GM12878 (cell line): ENCODE data around the gene INTS14. TPM values are rescaled to one million over a fixed set of nuclear protein-coding genes. Genes with fewer than 3 reads are reported as not detected.

Experiments used
- ATAC-seq: fragments of 200-7000 bp; cut with Tn5 transposase; 3 replicates; pipeline ENCODE4 v1.9.1; 2020; ENCODE audit warnings: mild to moderate bottlenecking, moderate library complexity
- BruUV-seq: library from RNA; stranded (reverse); fragments of 400-500 nt; replicated peaks from 2 replicates; lab custom pipeline; 2021; lab: Mats Ljungman, UMichigan
- CTCF ChIA-PET: fragments of 300-600 bp; sonication (Branson Sonifier 250); formaldehyde crosslinking; extraction: SDS; loops from one replicate; lab custom pipeline; 2021; ENCODE audit warnings: inconsistent platforms; lab: Yijun Ruan, JAX
- POLR2A ChIA-PET: fragments of 350-600 bp; formaldehyde crosslinking; extraction: SDS; loops from one replicate; lab custom pipeline; 2021; ENCODE audit warnings: inconsistent platforms; lab: Charles Lee
- RAD21 ChIA-PET: fragments of 300-600 bp; sonication (Branson Sonifier 250); formaldehyde crosslinking; loops from one replicate; lab custom pipeline; 2023; ENCODE audit warnings: antibody characterized with exemption; ENCODE audit not compliant: unreplicated experiment; lab: Charles Lee
- SMC1A ChIA-PET: fragments of 300-600 bp; sonication (Branson Sonifier 250); formaldehyde crosslinking; loops from one replicate; lab custom pipeline; 2023; ENCODE audit not compliant: unreplicated experiment, uncharacterized antibody; lab: Charles Lee
- DNase-seq: peaks from one replicate; pipeline ENCODE4 v3.0.0-alpha.2; 2011; ENCODE audit warnings: low read depth, low spot score
- FAIRE-seq: peaks from 3 replicates; lab custom pipeline; 2011; peaks lifted over from hg19 to GRCh38; lab: Jason Lieb, UNC
- H2AFZ ChIP-seq: 2 replicates; pipeline ENCODE4 v1.6.0; 2011; ENCODE audit warnings: low read depth, low read length, control low read depth; ENCODE audit not compliant: control insufficient read depth
- H3K27ac ChIP-seq: 2 replicates; pipeline ENCODE4 v1.5.1; 2011; ENCODE audit warnings: control low read depth; ENCODE audit not compliant: control insufficient read depth, insufficient read depth
- H3K27me3 ChIP-seq, 2 experiments: replicated peaks in 1 of 2; 2 replicates each; pipeline versions ENCODE4 v1.6.0 to v1.6.1; 2011; ENCODE audit warnings: low read length in 1 of 2; ENCODE audit not compliant: control insufficient read depth in 2 of 2, insufficient read depth in 2 of 2
- H3K36me3 ChIP-seq, 2 experiments: 2 replicates each; pipeline ENCODE4 v1.5.1; 2011; ENCODE audit warnings: low read length in 1 of 2; ENCODE audit not compliant: control insufficient read depth in 2 of 2, insufficient read depth in 2 of 2
- H3K4me1 ChIP-seq: 2 replicates; pipeline ENCODE4 v1.6.1; 2011; ENCODE audit warnings: mild to moderate bottlenecking, low read length, moderate library complexity, mixed read lengths; ENCODE audit not compliant: control insufficient read depth, insufficient read depth
- H3K4me2 ChIP-seq: 2 replicates; pipeline ENCODE4 v1.6.0; 2011; ENCODE audit warnings: control low read depth; ENCODE audit not compliant: control insufficient read depth, insufficient read depth
- H3K4me3 ChIP-seq: fragments of 200-600 bp; sonication (generic); 2 replicates; pipeline ENCODE4 v1.5.1; 2016
- H3K79me2 ChIP-seq: 2 replicates; pipeline ENCODE4 v1.6.0; 2011; ENCODE audit warnings: low read length; ENCODE audit not compliant: control insufficient read depth, insufficient read depth
- H3K9ac ChIP-seq: 2 replicates; pipeline ENCODE4 v1.8.0; 2011; ENCODE audit warnings: low read length, control low read depth, mixed read lengths; ENCODE audit not compliant: control insufficient read depth, insufficient read depth
- H3K9me3 ChIP-seq: replicated peaks from 3 replicates; pipeline ENCODE4 v1.5.1; 2011; ENCODE audit warnings: mild to moderate bottlenecking, low read length; ENCODE audit not compliant: control insufficient read depth, insufficient read depth
- H4K20me1 ChIP-seq: 2 replicates; pipeline ENCODE4 v1.6.0; 2011; ENCODE audit not compliant: control insufficient read depth, insufficient read depth
- ESRRA ChIP-seq: IDR thresholded peaks from 2 replicates; pipeline ENCODE4 v1.6.1; 2012; ENCODE audit warnings: mild to moderate bottlenecking, low read length, improper control_type of control experiment
- FOS ChIP-seq: IDR thresholded peaks from 3 replicates; pipeline ENCODE4 v1.6.1; 2011; ENCODE audit warnings: borderline replicate concordance; ENCODE audit not compliant: insufficient read length; ENCODE audit errors: extremely low read depth
- GABPA ChIP-seq: IDR thresholded peaks from 2 replicates; pipeline ENCODE4 v1.6.1; 2014; ENCODE audit warnings: antibody characterized with exemption, low read depth, mild to moderate bottlenecking, inconsistent platforms
- GATAD2B ChIP-seq: fragments of 450-650 bp; conservative IDR thresholded peaks from 2 replicates; pipeline ENCODE4 v1.6.1; 2017; ENCODE audit warnings: low read depth, mild to moderate bottlenecking, moderate library complexity
- IKZF1 ChIP-seq: fragments of 450-650 bp; conservative IDR thresholded peaks from 2 replicates; pipeline ENCODE4 v1.6.1; 2017; ENCODE audit warnings: antibody characterized with exemption, mild to moderate bottlenecking
- KDM1A ChIP-seq: fragments of 200-600 bp; sonication (generic); IDR thresholded peaks from 2 replicates; pipeline ENCODE4 v1.6.1; 2016; ENCODE audit warnings: borderline replicate concordance
- MTA2 ChIP-seq: fragments of 450-650 bp; IDR thresholded peaks from 2 replicates; pipeline ENCODE4 v1.6.1; 2016; ENCODE audit warnings: low read depth, mild to moderate bottlenecking, moderate library complexity
- MYC ChIP-seq: IDR thresholded peaks from 2 replicates; pipeline ENCODE4 v1.6.1; 2011; ENCODE audit warnings: mild to moderate bottlenecking, low read length, moderate library complexity, inconsistent platforms; ENCODE audit not compliant: insufficient read depth, insufficient replicate concordance, insufficient read length, severe bottlenecking
- NFIC ChIP-seq: IDR thresholded peaks from 2 replicates; pipeline ENCODE4 v1.6.1; 2012; ENCODE audit warnings: low read depth, mild to moderate bottlenecking, inconsistent platforms, low read length, moderate library complexity
- WRNIP1 ChIP-seq: IDR thresholded peaks from 2 replicates; pipeline ENCODE4 v1.6.1; 2011; ENCODE audit warnings: low read depth, low read length, improper control_type of control experiment, borderline replicate concordance
- ZNF274 ChIP-seq: IDR thresholded peaks from one replicate; pipeline ENCODE4 v1.8.0; 2011; ENCODE audit not compliant: insufficient read length, insufficient read depth
- WGBS: methylation state at CpG from one replicate; pipeline ENCODE4 v1.1.6; 2016; ENCODE audit warnings: low lambda C conversion rate; ENCODE audit not compliant: insufficient replicate concordance, insufficient coverage; ENCODE audit errors: missing lambda C conversion rate; 5-methylcytosine and 5-hydroxymethylcytosine counted together
- in situ Hi-C: fragments of 300-500 bp; cut with MboI; formaldehyde crosslinking; loops from 9 replicates; pipeline ENCODE4 v1.14.3; 2018; ENCODE audit warnings: mixed read lengths
- intact Hi-C: fragments of 100-400 bp; cut with micrococcal nuclease; formaldehyde crosslinking; loops from one replicate; pipeline ENCODE4 v1.14.2; 2022; ENCODE audit not compliant: unreplicated experiment
- polyA plus RNA-seq, 11 experiments: library from polyadenylated mRNA; depleted of rRNA in 4 of 11; unstranded in 6 of 11; stranded (reverse) in 5 of 11; fragments of >200 nt; fragmentation: Nextera tagmentation in 4 of 11; fragmentation: Illumina TruSeq in 1 of 11; extraction: Ambion mirVana in 4 of 11; extraction: Trizol in 1 of 11; gene quantifications; 1 replicate in 1 of 11; 2 replicates in 10 of 11; pipeline versions ENCODE4 v1.2.1 to v1.2.3, GENCODE V29; 2011 to 2016; ENCODE audit warnings: inconsistent platforms in 2 of 11, missing spikeins in 2 of 11, low read depth in 1 of 11
- total RNA-seq, 4 experiments: library from RNA; depleted of rRNA in 3 of 4; stranded (reverse); fragments of >200 nt in 3 of 4; fragmentation: Illumina TruSeq in 1 of 4; extraction: Trizol in 1 of 4; gene quantifications; 2 replicates each; pipeline versions ENCODE4 v1.2.1 to v1.2.3, GENCODE V29; 2013 to 2021
- TF ChIP-seq, protein P1 (sequence below): IDR thresholded peaks from 2 replicates; pipeline ENCODE4 v1.6.1; 2012; ENCODE audit warnings: low read depth, low read length, improper control_type of control experiment
- TF ChIP-seq, protein P2 (sequence below): IDR thresholded peaks from 2 replicates; pipeline ENCODE4 v1.6.1; 2011; ENCODE audit warnings: low read depth, mild to moderate bottlenecking, low read length, moderate library complexity, borderline replicate concordance; ENCODE audit errors: extremely low read depth
- TF ChIP-seq, protein P3 (sequence below): IDR thresholded peaks from 2 replicates; pipeline ENCODE4 v1.6.1; 2011; ENCODE audit warnings: borderline replicate concordance, low read depth, mild to moderate bottlenecking, moderate library complexity, low read length; ENCODE audit not compliant: insufficient read depth, poor library complexity, severe bottlenecking

INTS14 gene
- total and polyA plus RNA-seq, 10 of the 15 experiments (the other 5 are each of a cell fraction or from before 2014, with no cell fraction given), result 36.8 to 76.9 (median 47.7) TPM

DNA sequence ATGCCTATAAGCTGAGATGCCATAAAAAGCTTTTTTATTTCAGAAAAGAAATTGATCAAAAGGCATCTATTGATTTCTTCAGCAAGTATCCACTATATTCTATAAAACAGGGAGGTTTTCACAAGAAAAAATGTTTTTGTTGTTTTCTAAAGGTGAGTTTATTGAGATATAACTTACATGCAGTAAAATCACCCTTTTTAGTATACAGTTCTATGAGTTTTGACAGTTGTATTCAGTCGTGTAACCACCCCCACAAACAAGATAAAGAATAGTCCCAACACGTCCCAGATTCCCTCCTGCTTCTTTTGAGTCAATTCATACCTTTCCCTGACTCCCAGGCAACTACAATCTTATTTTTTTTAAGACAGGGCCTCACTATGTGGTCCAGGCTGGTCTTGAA is 7.8 kb downstream of the INTS14 start:
- POLR2A ChIA-PET, result no interaction called here
- no peaks in the 10 kb centered on the region for H3K9me3 ChIP-seq
- H3K4me1 ChIP-seq, result no peaks in the 10 kb centered on the region
- H3K4me2 ChIP-seq, result no peak overlapping the region
- intact Hi-C loops (no loop called here), in situ Hi-C loops (no loop called here)
- no peak for FAIRE-seq
- no peak overlapping the region for H2AFZ ChIP-seq
- SMC1A ChIA-PET, result no interaction called here
- H3K27ac ChIP-seq, result no peak overlapping the region
- TF ChIP-seq MTA2 (no peak), MYC (no peak), ZNF274 (no peak), FOS (no peak), GABPA (no peak)
- TF ChIP-seq, protein P1, sequence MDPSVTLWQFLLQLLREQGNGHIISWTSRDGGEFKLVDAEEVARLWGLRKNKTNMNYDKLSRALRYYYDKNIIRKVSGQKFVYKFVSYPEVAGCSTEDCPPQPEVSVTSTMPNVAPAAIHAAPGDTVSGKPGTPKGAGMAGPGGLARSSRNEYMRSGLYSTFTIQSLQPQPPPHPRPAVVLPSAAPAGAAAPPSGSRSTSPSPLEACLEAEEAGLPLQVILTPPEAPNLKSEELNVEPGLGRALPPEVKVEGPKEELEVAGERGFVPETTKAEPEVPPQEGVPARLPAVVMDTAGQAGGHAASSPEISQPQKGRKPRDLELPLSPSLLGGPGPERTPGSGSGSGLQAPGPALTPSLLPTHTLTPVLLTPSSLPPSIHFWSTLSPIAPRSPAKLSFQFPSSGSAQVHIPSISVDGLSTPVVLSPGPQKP, result no peak
- RAD21 ChIA-PET, result no interaction called here
- no peak for DNase-seq
- H3K4me3 ChIP-seq, result no peak overlapping the region
- BruUV-seq, result no TSS peak
- ATAC-seq, result no peak
- H3K79me2 ChIP-seq, result peaks cover 1% of the 10 kb centered on the region; the same call in 1 of the 2 replicates
- H4K20me1 ChIP-seq, result no peaks in the 10 kb centered on the region
- CTCF ChIA-PET, result no interaction called here
- H3K9ac ChIP-seq, result no peak overlapping the region
- WGBS, result 70% methylated on average over 2 of the region's 2 CpGs
- no peaks in the 10 kb centered on the region for H3K27me3 ChIP-seq
- peaks cover 0 to 12% of the 10 kb centered on the region in 2 experiments; a peak in 3 of 4 replicates for H3K36me3 ChIP-seq

DNA sequence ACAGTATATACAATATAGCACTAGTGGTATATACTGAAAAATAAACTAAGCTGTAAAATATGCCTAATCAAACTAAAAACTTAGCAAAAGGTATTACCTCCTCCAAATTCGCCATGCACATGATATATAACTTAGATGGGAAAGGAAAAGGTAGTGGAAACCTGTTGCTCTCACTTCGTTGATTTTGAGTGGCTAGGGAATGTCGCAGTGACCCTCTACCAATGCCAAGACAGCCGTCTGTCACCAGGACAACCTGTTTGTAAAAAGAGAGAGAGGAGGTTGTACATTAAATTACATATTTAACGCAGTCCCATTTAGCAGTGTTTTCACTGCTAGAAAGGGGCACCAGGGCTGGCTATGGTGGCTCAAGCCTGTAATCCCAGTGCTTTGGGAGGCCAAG is 11.3 kb downstream of the INTS14 start:
- no peaks in the 10 kb centered on the region for H3K9me3 ChIP-seq
- no peaks in the 10 kb centered on the region for H3K4me1 ChIP-seq
- no peaks in the 10 kb centered on the region for H4K20me1 ChIP-seq
- H3K27ac ChIP-seq, result no peak overlapping the region
- intact Hi-C loops (no loop called here), in situ Hi-C loops (no loop called here)
- ChIA-PET POLR2A (no interaction called here), RAD21 (no interaction called here), CTCF (no interaction called here), SMC1A (no interaction called here)
- FAIRE-seq (no peak), ATAC-seq (no peak), DNase-seq (no peak)
- H3K79me2 ChIP-seq, result no peaks in the 10 kb centered on the region
- no peak overlapping the region for H3K4me2 ChIP-seq
- no TSS peak for BruUV-seq
- peaks cover 0 to 21% of the 10 kb centered on the region in 2 experiments; a peak in 3 of 4 replicates for H3K36me3 ChIP-seq
- WGBS, result over 99% methylated on average over 5 of the region's 5 CpGs
- no peak overlapping the region for H2AFZ ChIP-seq
- no peaks in the 10 kb centered on the region for H3K27me3 ChIP-seq
- no peak overlapping the region for H3K9ac ChIP-seq
- H3K4me3 ChIP-seq, result no peak overlapping the region
- TF ChIP-seq WRNIP1 (no peak), KDM1A (no peak), IKZF1 (no peak), ESRRA (no peak), GATAD2B (no peak), NFIC (no peak)
- TF ChIP-seq, protein P2, sequence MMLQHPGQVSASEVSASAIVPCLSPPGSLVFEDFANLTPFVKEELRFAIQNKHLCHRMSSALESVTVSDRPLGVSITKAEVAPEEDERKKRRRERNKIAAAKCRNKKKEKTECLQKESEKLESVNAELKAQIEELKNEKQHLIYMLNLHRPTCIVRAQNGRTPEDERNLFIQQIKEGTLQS, result no peak
- TF ChIP-seq, protein P3, sequence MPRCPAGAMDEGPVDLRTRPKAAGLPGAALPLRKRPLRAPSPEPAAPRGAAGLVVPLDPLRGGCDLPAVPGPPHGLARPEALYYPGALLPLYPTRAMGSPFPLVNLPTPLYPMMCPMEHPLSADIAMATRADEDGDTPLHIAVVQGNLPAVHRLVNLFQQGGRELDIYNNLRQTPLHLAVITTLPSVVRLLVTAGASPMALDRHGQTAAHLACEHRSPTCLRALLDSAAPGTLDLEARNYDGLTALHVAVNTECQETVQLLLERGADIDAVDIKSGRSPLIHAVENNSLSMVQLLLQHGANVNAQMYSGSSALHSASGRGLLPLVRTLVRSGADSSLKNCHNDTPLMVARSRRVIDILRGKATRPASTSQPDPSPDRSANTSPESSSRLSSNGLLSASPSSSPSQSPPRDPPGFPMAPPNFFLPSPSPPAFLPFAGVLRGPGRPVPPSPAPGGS, result no peak
